ENCODE results near the gene LCK. TPM values are rescaled to one million over a fixed set of nuclear protein-coding genes. Genes with fewer than 3 reads are reported as not detected.

The LCK gene
- polyA plus RNA-seq, 1 experiment, result 0.11 TPM

DNA sequence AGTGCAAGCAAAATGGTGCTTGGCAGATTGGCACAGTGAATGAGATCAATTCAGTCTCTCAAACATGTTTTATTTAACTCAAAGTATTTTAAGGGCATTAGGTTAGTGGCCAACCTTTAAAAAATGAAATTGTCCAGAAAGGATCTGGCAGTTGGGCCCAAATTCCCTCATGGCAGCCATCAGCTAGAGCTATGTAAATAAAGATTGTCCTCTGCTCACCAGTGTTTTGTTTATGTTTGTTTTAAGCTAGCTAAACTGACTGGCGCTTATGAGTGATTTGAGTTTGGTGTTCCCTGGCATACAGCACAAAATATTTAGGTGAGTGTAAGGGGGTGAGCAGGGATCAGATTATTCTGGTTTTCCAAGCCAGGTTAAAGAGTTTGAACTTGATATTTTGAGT is 58.9 kb downstream of the LCK start:
- POLR2A ChIA-PET, result no interaction called here
- no peak overlapping the region for H3K4me3 ChIP-seq (ENCODE audit: low read depth, low read length)
- peaks cover 1% of the 10 kb centered on the region; the same call in 1 of the 2 replicates for H3K36me3 ChIP-seq (ENCODE audit: control insufficient read depth, insufficient read depth, low read length)
- no peak for DNase-seq (ENCODE audit: low read depth)
- CTCF ChIA-PET, result no interaction called here
- TF ChIP-seq, protein P1, sequence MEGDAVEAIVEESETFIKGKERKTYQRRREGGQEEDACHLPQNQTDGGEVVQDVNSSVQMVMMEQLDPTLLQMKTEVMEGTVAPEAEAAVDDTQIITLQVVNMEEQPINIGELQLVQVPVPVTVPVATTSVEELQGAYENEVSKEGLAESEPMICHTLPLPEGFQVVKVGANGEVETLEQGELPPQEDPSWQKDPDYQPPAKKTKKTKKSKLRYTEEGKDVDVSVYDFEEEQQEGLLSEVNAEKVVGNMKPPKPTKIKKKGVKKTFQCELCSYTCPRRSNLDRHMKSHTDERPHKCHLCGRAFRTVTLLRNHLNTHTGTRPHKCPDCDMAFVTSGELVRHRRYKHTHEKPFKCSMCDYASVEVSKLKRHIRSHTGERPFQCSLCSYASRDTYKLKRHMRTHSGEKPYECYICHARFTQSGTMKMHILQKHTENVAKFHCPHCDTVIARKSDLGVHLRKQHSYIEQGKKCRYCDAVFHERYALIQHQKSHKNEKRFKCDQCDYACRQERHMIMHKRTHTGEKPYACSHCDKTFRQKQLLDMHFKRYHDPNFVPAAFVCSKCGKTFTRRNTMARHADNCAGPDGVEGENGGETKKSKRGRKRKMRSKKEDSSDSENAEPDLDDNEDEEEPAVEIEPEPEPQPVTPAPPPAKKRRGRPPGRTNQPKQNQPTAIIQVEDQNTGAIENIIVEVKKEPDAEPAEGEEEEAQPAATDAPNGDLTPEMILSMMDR (IDR thresholded peaks at IDR 0.05; ENCODE audit: insufficient read depth, low read depth, low read length), result no peak
- no peaks in the 10 kb centered on the region for H3K27me3 ChIP-seq (ENCODE audit: control insufficient read depth, insufficient read depth, low read length)

DNA sequence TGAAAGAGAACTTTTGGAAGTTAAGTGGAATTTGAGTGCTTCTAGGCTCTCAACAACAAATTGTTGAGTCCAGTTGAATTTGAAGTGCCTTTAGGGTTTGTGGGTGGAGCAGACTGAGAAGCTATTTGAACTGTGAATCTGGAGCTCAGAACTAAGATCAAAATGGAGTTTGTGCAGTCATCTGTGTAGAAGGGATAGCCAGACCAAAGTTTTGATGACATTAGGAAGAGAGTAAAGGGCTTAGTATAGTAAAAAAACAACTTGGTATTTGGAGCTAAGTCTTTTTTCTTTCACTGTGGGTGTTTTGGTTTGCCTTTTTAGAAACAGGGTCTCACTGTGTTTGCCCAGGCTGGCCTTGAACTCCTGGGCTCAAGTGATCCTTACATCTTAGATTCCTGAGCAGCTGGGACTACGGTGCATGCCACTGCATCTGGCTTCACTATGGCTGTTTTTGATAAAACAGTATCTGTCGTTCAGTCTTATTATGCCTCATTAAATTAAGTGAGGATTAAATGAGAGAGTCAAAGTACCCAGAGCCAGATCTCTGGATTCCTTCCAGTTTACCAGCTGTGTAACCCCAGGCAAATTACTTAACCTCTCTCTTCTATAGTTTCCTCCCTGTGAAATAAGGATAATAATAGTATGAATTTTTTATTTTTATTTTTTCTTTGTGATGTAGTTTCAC is 60.8 kb downstream of the LCK start:
- Histone ChIP-seq H3K4me3 (ENCODE audit: low read depth, low read length) (no peak overlapping the region), H3K36me3 (ENCODE audit: control insufficient read depth, insufficient read depth, low read length) (peaks cover 4% of the 10 kb centered on the region), H3K27me3 (ENCODE audit: control insufficient read depth, insufficient read depth, low read length) (no peaks in the 10 kb centered on the region)
- CTCF ChIA-PET, result interaction anchor here (1.4 kb wide), 1 partner anchor 96 kb away, joined by 6 read pairs; no protein-coding TSS in a partner anchor
- POLR2A ChIA-PET, result interaction anchor here (0.6 kb wide), 1 partner anchor 139 kb away, joined by 18 read pairs; no protein-coding TSS in a partner anchor
- DNase-seq (ENCODE audit: low read depth), result no peak
- TF ChIP-seq, protein P1 (IDR thresholded peaks at IDR 0.05; ENCODE audit: insufficient read depth, low read depth, low read length), result no peak

DNA sequence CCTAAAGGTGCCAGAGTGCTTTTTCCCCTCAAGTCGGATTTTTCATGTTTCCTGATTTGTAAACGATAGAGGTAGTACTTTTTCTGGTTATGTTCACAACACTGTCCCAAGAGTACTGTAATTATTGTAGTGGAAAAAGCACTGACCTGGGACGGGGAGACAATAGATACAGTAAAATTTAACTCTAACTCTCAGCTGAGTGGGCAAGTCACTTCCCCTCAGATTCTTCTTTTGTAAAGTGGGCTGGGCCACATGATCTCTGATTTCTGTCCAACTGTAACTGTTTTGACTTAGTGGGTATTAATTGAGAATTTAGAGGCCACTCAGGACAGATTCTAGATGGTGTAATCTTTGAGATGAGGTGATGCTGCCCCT is 65.8 kb downstream of the LCK start:
- H3K36me3 ChIP-seq (ENCODE audit: control insufficient read depth, insufficient read depth, low read length), result peaks cover 10% of the 10 kb centered on the region
- CTCF ChIA-PET, result interaction anchor here (0.6 to 1.4 kb wide), 9 partner anchors 9 to 740 kb away, joined by 3 to 10 read pairs (median 4); partner anchors contain the start of genes FAM167B and MARCKSL1
- H3K27me3 ChIP-seq (ENCODE audit: control insufficient read depth, insufficient read depth, low read length), result no peaks in the 10 kb centered on the region
- DNase-seq (ENCODE audit: low read depth), result no peak
- no peak overlapping the region for H3K4me3 ChIP-seq (ENCODE audit: low read depth, low read length)
- POLR2A ChIA-PET, result no interaction called here
- TF ChIP-seq, protein P1 (IDR thresholded peaks at IDR 0.05; ENCODE audit: insufficient read depth, low read depth, low read length), result no peak

DNA sequence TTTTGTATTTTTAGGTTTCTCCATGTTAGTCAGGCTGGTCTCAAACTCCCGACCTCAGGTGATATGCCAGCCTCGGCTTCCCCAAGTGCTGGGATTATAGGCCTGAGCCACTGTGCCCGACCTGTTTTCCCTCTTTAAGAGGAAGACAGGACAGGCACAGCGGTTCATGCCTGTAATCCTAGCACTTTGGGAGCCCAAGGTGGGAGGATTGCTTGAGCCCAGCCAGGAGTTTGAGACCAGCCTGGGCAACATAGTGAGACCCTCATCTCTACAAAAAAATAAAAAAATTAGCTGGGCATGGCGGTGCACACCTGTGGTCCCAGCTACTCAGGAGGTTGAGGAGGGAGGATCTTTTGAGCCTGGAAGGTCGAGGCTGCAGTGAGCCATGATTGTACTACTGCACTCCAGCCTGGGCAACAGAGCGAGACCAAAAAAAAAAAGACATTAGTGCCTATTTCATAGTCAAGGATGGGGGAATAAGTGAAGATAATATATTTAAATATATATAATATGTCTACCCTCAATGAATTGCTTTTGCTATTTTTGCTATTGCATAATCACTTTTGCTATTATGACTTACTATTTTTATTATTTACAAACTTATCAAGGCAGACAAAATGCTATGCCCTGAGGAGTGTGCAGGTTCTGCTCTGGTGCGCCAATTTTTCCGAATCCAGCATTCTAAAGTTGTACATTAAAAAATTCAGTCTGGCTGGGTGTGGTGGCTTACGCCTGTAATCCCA is 67.2 kb downstream of the LCK start:
- ChIA-PET POLR2A (no interaction called here), CTCF (interaction anchor here (1.4 to 1.6 kb wide), 2 partner anchors 10 to 102 kb away, joined by 5 to 8 read pairs; no protein-coding TSS in a partner anchor)
- Histone ChIP-seq H3K36me3 (ENCODE audit: control insufficient read depth, insufficient read depth, low read length) (peaks cover 11% of the 10 kb centered on the region), H3K4me3 (ENCODE audit: low read depth, low read length) (no peak overlapping the region), H3K27me3 (ENCODE audit: control insufficient read depth, insufficient read depth, low read length) (no peaks in the 10 kb centered on the region)
- no peak for DNase-seq (ENCODE audit: low read depth)
- TF ChIP-seq, protein P1 (IDR thresholded peaks at IDR 0.05; ENCODE audit: insufficient read depth, low read depth, low read length), result no peak

DNA sequence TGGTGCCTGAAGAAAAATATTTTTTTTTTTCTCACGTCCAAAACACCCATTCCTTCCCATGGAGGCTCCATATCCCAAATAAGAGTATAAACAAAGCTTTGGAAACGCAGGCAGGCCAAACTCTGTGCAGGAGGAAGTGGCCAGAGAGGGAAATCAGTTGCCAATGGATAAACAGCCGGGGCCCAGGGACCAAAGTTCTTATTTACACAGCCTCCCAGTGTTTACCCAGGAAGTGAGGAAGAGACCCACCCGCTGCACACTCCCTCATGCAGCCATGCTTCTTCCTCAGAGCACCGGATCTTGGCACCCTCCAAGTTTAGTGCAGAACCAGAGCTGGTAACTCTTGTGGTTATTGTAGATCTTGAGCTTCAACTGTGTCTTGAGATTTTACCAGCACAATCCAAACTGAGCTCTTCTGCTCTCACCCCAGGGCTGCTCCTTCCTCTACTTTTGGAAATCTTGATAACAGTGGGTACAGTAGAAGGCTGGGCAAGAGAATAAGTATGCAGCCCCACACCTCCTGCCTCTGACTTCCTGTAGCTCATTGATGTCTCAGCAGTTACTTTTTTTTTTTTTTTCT is 70.7 kb downstream of the LCK start:
- TF ChIP-seq, protein P1 (IDR thresholded peaks at IDR 0.05; ENCODE audit: insufficient read depth, low read depth, low read length), result no peak
- ChIA-PET CTCF (interaction anchor here (1.1 to 1.2 kb wide), 2 partner anchors 9 to 11 kb away, joined by 4 to 6 read pairs; no protein-coding TSS in a partner anchor), POLR2A (interaction anchor here (0.6 kb wide), 2 partner anchors 15 to 63 kb away, joined by 3 to 6 read pairs; no protein-coding TSS in a partner anchor)
- Histone ChIP-seq H3K27me3 (ENCODE audit: control insufficient read depth, insufficient read depth, low read length) (no peaks in the 10 kb centered on the region), H3K4me3 (ENCODE audit: low read depth, low read length) (no peak overlapping the region), H3K36me3 (ENCODE audit: control insufficient read depth, insufficient read depth, low read length) (peaks cover 10% of the 10 kb centered on the region)
- no peak for DNase-seq (ENCODE audit: low read depth)

Data from BJ (cell line).